Adipose tissue (tissue), 3 donors: ENCODE data around the gene AKR1C1. TPM values are rescaled to one million over a fixed set of nuclear protein-coding genes. Genes with fewer than 3 reads are reported as not detected.
"Not testable (repeated sequence)": the region's sequence is repeated elsewhere in the genome, so short reads cannot be mapped to it uniquely, and the experiment has no call there.

Experiments
- H3K27ac ChIP-seq: one replicate; pipeline ENCODE4 v1.5.1; 2013; ENCODE audit warnings: low read depth, low read length
- WGBS, 3 donors: extraction: QIAGEN DNeasy Blood & Tissue Kit; methylation state at CpG; one replicate each; pipeline ENCODE4 v1.1.7; 2013; 5-methylcytosine and 5-hydroxymethylcytosine counted together
- polyA plus RNA-seq, 3 donors: library from polyadenylated mRNA; stranded (reverse); fragments of 200-250 nt; gene quantifications; one replicate each; pipeline ENCODE4 v1.2.3, GENCODE V29; 2013
- donor health status: healthy with polysubstance abuse.
- donor health status: Bipolar disorder and iron deficiency.
- donor health status: healthy.

Gene AKR1C1
- 100 to 1,000 TPM in 2 of 3 donors, 10 to 100 TPM in 1; 38.1 to 183 (median 166) TPM for polyA plus RNA-seq

DNA sequence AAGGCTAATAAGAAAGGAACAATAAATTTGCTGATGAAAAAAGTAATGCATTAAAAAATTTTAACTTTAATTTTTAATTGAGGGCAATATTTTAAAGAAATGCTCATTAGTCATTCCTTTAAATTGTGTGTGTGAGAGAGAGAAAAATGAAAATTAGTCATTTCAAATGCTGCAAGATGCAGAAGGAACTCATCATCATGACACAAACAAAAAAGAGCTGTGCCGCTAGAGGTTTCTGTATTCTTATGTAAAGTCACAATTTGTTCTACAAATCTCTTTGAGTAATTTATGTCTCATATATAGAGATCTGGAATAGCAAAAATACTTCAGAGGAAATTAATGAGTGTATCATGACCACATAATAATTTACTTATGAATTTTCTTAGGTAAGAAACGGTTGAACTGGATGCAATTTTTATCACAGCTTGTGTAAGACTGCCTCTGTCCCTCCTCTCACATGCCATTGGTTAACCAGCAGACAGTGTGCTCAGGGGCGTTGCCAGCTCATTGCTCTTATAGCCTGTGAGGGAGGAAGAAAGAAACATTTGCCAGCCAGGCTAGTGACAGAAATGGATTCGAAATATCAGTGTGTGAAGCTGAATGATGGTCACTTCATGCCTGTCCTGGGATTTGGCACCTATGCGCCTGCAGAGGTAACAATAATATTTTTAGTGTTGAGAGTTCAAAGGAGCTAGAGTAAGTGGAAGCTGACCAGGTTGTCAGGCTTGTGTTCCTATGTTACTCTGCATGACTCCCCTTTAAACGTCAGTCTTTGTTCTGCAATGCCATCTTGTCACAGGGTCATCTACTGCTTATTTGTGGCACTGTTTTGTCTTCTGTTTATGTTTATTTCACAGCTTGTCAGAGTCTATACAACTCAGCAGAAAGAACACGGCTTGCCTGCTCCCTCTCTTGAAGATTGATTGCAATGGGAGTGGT is at the start of gene AKR1C1:
Gene AKR1C1, plus strand, starts transcription at position 540 of the 939 bp plus-strand sequence. Its CDS starts 30 bp downstream, at position 570.
- not testable (repeated sequence) for H3K27ac ChIP-seq
- 35 to 50% (median 44%) methylated on average over 5 to 6 of the region's 7 CpGs for WGBS, 3 donors

GRCh38 chr10:4914213-4914850 is 48.9 kb upstream of the AKR1C1 start:
- WGBS, 3 donors, result 92% methylated on average over 6 of the region's 6 CpGs
- H3K27ac ChIP-seq, result no peak overlapping the region

- WGBS, 3 donors, result 83 to 96% (median 94%) methylated on average over 3 of the region's 3 CpGs
- no peak overlapping the region for H3K27ac ChIP-seq
Measured at GRCh38 chr10:4916086-4916716, 47.0 kb upstream of the AKR1C1 start.

GRCh38 chr10:4918236-4918635 is 45.0 kb upstream of the AKR1C1 start:
- WGBS, 3 donors, result 63 to 83% (median 79%) methylated on average over 1 of the region's 1 CpG
- H3K27ac ChIP-seq, result no peak overlapping the region

DNA sequence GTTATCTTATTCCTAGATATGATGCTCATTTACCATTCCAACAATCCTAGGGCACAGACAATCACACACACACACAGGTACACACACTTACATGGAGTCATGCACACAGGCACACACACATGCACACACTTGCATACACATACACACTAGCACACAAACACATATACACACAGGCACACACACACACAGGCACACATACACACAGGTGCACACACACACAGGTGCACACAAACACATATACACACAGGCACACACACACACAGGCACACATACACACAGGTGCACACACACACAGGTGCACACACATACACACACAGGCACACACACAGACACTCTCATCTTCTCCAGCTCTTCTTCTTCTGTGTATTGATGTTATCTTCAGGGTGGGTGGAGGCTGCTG is 38.7 kb upstream of the AKR1C1 start:
- not testable (repeated sequence) for H3K27ac ChIP-seq

- H3K27ac ChIP-seq, result no peak overlapping the region
Measured at GRCh38 chr10:4926400-4926799, 36.8 kb upstream of the AKR1C1 start.

DNA sequence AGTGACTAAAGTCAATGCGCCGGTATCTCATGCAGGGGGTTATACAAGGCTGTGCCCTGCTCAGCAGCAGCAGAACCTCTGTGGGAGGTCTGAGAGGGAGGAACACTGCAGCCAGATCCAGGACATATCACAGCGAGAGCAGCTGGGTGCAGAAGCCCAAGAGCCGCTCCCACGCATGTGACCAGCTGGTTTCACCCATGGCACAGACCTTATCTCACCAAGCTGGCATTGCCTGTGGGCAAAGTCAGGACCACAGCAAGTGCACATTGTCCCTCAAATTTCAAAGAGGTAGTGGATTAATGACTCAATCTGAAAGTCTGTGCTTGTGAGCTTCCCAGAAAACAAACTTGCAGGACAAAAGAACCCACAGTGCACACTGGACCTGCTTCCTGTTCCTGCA is 31.6 kb upstream of the AKR1C1 start:
- H3K27ac ChIP-seq, result no peak overlapping the region
- WGBS, 3 donors, result 63 to 75% (median 66%) methylated on average over 5 of the region's 5 CpGs

- WGBS, 3 donors, result 81 to 88% (median 88%) methylated on average over 7 of the region's 7 CpGs
- no peak overlapping the region for H3K27ac ChIP-seq
Measured at GRCh38 chr10:4934391-4934987, 28.7 kb upstream of the AKR1C1 start.

DNA sequence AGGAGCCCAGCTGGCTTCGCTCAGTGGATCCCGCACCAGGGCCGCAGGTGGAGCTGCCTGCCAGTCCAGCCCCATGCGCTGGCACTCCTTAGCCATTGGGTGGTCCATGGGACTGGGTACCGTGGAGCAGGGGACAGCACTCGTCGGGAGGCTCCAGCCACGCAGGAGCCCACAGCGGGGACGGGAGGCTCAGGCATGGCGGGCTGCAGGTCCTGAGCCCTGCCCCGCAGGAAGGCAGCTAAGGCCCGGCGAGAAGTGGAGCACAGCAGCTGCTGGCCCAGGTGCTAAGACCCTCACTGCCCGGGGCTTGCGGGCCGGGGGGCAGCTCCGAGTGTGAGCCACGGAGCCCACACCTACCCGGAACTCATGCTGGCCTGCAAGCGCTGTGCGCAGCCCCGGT is 25.9 kb upstream of the AKR1C1 start:
- 95 to 99% (median 97%) methylated on average over 23 of the region's 23 CpGs for WGBS, 3 donors
- H3K27ac ChIP-seq, result no peak overlapping the region

- 62 to 79% (median 74%) methylated on average over 7 of the region's 7 CpGs for WGBS, 3 donors
- no peak overlapping the region for H3K27ac ChIP-seq
Measured at GRCh38 chr10:4939224-4940072, 23.8 kb upstream of the AKR1C1 start.

DNA sequence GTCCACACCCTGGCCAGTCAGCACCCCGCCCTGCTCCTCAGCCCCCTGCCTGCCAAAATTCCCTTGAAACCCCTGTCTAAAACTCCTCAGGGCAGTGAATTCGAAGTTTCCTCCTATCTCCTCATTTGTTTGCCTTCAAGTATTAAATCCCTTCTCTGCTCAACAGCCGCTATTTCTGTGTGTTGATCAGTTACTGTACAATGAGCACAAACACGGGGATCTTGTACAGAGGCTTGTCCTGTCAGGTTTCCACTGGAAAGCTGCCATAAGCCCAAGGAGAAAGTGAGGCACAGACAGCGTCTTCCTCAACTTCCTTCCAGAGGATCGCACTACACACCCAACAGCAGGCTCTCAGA is 23.2 kb upstream of the AKR1C1 start:
- H3K27ac ChIP-seq, result not testable (repeated sequence)
- 82 to 90% (median 86%) methylated on average over 5 to 6 of the region's 6 CpGs for WGBS, 3 donors

- 97 to 100% (median 97%) methylated on average over 2 of the region's 2 CpGs for WGBS, 3 donors
Measured at GRCh38 chr10:4940909-4941308, 22.3 kb upstream of the AKR1C1 start.

DNA sequence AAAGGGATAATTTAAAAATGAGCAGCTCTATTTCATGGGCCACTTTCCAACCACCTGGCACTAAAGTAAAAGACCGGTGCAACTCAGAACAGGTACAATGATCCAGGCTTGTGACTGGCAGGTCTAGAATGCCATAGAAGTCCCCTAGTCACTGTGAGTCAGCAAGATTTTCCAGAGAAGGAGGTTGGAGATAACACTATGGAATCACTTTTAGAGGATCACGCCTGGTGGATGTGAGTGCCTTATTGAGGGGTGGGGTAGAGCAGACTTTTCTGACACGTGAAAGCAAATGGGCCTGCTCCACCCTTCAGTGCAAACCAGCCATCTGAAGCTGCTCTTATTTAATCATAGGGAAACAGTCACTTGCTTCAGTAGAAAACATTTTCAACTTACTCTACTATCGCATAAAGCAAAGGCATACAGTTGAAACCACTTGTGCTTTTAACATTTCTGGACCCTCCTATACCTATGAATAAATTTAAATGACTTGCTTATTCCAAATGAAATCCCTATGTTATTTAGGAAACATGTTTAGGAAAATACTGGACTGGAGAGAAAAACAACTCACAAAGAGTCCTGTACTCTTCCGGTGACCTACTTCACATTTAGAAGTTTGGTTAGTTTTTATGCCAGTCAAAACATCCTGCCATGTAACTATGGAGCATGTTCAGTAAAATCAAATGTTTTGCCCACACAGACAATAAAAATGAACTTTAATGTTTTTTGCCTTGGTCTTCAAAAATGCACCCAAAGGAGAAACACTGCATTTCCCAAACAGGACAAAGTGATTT is 21.5 kb upstream of the AKR1C1 start:
- WGBS, 3 donors, result 78 to 91% (median 80%) methylated on average over 5 of the region's 5 CpGs
- no peak overlapping the region for H3K27ac ChIP-seq

More at GRCh38 chr10:4940909-4941308, 22.3 kb upstream of the AKR1C1 start:
- H3K27ac ChIP-seq, result not testable (repeated sequence)

DNA sequence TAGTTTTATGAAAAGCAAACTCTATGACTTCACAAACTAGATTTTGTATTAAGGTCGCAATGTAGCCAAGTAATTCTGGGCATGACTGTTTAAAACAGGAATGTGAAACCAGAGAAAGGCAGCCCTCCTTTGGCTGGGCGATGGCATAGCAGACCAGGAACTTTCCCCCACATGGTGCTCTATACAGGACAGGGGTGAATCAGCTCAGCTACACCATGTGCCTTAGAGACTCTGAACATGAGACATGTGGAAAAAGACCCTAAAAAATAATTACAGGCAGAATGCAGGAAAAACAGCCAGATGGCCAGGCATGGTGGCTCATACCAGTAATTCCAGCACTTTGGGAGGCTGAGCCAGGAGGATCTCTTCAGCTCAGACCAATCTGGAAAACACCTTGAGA is 20.3 kb upstream of the AKR1C1 start:
- H3K27ac ChIP-seq, result not testable (repeated sequence)
- WGBS, 3 donors, result 62 to 75% (median 70%) methylated on average over 2 of the region's 2 CpGs

DNA sequence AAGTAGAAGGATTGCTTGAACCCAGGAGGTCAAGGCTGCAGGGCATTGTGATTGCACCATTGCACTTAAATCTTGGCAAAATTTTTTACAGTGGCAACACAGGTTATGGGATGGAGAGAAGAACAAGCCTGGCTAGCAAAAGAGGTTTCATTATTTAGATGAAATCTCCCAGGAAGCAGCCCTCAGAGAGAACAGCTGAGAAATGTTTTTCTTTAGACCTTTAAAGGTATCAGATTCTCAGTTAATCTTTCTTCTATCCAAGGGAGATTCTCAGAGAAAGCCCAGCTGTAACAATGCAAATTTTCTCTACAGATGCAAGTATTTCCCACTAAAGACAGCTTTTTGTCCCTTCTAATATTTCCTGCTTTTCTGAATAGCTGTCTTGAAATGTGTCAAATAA is 19.8 kb upstream of the AKR1C1 start:
- H3K27ac ChIP-seq, result not testable (repeated sequence)

GRCh38 chr10:4943821-4944220 is 19.4 kb upstream of the AKR1C1 start:
- no peak overlapping the region for H3K27ac ChIP-seq
- WGBS, 3 donors, result 50 to 80% (median 63%) methylated on average over 2 of the region's 2 CpGs

DNA sequence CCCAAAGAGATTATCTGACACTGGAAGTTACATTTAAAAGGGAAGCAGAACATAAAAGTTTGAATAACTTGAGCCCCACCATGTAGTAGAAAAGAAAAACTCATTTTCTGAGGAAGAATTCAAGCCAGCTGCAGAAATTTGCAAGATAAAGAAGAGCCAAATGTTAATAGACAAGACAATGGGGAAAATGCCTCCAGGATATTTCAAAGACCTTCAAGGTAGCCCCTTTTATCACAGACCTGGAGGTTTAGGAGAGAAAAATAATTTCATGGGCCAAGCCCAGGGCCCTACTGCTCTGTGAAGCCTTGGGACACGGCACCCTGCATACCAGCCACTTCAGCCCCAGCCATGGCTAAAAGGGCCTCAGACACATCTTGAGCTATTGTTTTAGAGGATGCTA is 18.4 kb upstream of the AKR1C1 start:
- no peak overlapping the region for H3K27ac ChIP-seq
- WGBS, 3 donors, result 85 to 95% (median 92%) methylated on average over 1 of the region's 1 CpG
